ENCODE data around the gene ANXA4. TPM values are rescaled to one million over a fixed set of nuclear protein-coding genes. Genes with fewer than 3 reads are reported as not detected.

Gene ANXA4
- total and polyA plus RNA-seq, 9 donors: 20.2 to 51.1 (median 30.3) TPM

DNA sequence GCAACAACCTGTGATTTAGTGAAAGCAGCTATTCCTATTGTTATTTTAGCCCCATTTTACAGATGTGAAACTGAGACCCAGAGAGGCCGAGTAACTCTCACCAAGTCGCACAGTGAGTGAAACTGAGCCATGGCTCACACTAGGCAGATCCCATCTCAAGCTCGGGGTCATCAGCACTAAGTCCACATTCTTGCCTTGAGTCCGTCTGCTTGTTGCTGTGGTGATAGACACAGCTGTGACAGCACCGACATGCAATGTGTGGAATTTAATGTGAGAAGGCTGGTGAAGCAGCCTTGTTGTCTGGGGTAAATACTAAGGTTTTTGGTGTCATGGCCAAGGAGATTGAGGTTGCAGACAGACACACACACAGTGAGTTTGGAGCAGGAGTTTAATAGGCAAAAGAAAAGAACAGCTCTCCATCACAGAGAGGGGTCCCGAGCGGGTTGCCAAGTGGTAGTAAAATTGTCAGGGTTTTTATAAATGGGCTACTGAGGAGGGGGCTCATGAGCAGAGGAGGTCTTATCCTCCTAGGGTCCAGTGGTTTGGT, 47.3 kb downstream of the ANXA4 start:
- DNase-seq: peak; percentile 86
- 39% methylated on average over 6 of the region's 7 CpGs for WGBS (ENCODE audit: insufficient coverage)
- H3K36me3 ChIP-seq (ENCODE audit: control insufficient read depth, insufficient read depth, low read length): peaks cover 14% of the 10 kb centered on the region

DNA sequence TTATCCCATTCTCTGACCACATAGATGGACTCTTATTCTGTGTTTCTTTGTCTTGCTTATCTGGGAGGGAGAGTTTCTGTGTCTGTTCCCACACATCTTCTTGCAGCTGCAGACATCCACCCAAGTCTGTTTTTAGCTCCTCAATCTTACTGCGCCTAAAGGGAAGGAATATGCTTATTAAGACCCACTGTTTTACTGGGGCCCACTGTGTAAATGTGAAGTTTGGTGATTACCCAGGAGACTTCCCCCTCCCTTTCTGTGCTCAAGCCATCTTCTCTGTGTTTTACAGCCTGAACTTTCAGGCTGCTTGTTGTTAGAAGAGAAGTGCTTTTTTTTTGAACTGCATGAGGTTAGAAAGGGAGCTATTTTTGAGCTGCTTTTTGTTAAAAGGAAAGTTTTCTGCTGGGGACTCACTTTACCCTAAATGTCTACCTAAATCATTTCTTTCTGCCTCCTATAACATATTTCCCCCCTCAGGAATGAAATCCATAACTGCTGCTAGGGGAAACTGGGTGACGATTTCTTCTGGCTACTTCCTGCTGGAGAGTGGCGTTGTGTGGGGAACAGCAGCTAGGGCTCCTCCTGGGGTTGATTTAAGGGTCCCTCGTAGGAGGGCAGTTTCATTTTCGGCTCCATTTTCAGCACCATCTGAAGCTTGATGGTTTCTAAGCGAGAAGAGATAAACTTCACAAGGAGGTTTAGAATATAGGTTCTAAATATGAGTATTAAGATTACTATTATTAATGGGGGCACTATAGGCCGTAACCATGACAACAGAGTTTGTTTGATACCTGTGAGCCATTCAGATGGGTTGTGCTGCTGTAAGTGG, 48.1 kb downstream of the ANXA4 start:
- peaks cover 15% of the 10 kb centered on the region for H3K4me1 ChIP-seq (ENCODE audit: control insufficient read depth, insufficient read depth, low read length)
- H3K27me3 ChIP-seq (ENCODE audit: control insufficient read depth, insufficient read depth, low read length): no peaks in the 10 kb centered on the region
- peaks cover 14% of the 10 kb centered on the region for H3K36me3 ChIP-seq (ENCODE audit: control insufficient read depth, insufficient read depth, low read length)
- H3K9me3 ChIP-seq (replicated peaks; ENCODE audit: control insufficient read depth, low read depth, low read length): no peaks in the 10 kb centered on the region
- no CpG with 5 or more reads among the region's 7 CpGs for WGBS (ENCODE audit: insufficient coverage)
- no peak overlapping the region for H3K4me3 ChIP-seq (ENCODE audit: low read length)
- peak; percentile 89 for DNase-seq
- peak overlapping the region; percentile 91 for H3K27ac ChIP-seq (ENCODE audit: low read length)

More for the DNA sequence above, 47.3 kb downstream of the ANXA4 start:
- H3K4me3 ChIP-seq (ENCODE audit: low read length): no peak overlapping the region
- no peaks in the 10 kb centered on the region for H3K9me3 ChIP-seq (replicated peaks; ENCODE audit: control insufficient read depth, low read depth, low read length)
- peak overlapping the region; percentile 91 for H3K27ac ChIP-seq (ENCODE audit: low read length)
- H3K4me1 ChIP-seq (ENCODE audit: control insufficient read depth, insufficient read depth, low read length): peaks cover 15% of the 10 kb centered on the region
- no peaks in the 10 kb centered on the region for H3K27me3 ChIP-seq (ENCODE audit: control insufficient read depth, insufficient read depth, low read length)

DNA sequence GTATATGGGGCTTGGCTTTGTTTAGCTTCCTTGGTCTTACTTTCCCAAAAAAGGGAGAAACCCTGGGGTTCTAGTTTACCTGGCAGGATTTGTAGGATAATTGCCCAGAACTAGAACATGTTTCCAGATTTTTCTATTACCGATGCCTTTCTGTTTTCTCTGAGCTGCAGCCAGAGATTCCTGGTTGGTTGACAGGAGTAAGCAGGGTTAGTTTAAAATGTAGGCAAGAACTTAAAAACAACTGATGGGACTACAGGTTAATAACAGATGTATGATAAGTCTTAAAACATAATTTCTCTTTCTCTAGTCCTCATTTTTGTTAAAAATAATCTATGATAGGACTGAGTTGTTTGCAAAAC, 48.6 kb downstream of the ANXA4 start:
- Histone ChIP-seq H3K27ac (ENCODE audit: low read length) (peak overlapping the region; percentile 91), H3K9me3 (replicated peaks; ENCODE audit: control insufficient read depth, low read depth, low read length) (no peaks in the 10 kb centered on the region), H3K36me3 (ENCODE audit: control insufficient read depth, insufficient read depth, low read length) (peaks cover 16% of the 10 kb centered on the region), H3K4me3 (ENCODE audit: low read length) (no peak overlapping the region), H3K27me3 (ENCODE audit: control insufficient read depth, insufficient read depth, low read length) (no peaks in the 10 kb centered on the region), H3K4me1 (ENCODE audit: control insufficient read depth, insufficient read depth, low read length) (peaks cover 15% of the 10 kb centered on the region)
- no peak for DNase-seq
- no CpG with 5 or more reads among the region's 1 CpG for WGBS (ENCODE audit: insufficient coverage)

DNA sequence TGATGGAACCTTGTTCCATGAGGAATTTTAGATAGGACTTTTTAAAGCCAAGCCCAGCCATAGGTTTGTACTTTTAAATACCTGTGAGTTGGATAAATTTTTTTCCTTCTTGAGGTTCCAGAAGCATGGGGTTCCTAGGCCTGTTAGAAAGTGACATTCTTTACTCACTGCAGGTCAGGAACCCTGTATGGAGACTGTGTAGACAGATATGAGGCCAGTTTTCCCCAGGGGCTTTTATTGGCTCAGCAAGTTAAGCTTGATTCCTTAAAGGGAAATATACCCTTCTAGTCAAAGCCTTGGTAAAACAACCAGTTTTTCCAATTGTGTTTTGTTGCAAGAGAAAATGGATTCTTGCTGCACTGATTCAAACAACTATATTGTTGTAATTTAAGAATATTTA, 49.1 kb downstream of the ANXA4 start:
- no peaks in the 10 kb centered on the region for H3K27me3 ChIP-seq (ENCODE audit: control insufficient read depth, insufficient read depth, low read length)
- no peaks in the 10 kb centered on the region for H3K9me3 ChIP-seq (replicated peaks; ENCODE audit: control insufficient read depth, low read depth, low read length)
- peak; percentile 80 for DNase-seq
- peaks cover 15% of the 10 kb centered on the region for H3K4me1 ChIP-seq (ENCODE audit: control insufficient read depth, insufficient read depth, low read length)
- H3K27ac ChIP-seq (ENCODE audit: low read length): peak overlapping the region; percentile 91
- no peak overlapping the region for H3K4me3 ChIP-seq (ENCODE audit: low read length)
- peaks cover 18% of the 10 kb centered on the region for H3K36me3 ChIP-seq (ENCODE audit: control insufficient read depth, insufficient read depth, low read length)

GRCh38 chr2:69796174-69796573, 54.2 kb downstream of the ANXA4 start:
- no peak overlapping the region for H3K4me3 ChIP-seq (ENCODE audit: low read length)
- H3K9me3 ChIP-seq (replicated peaks; ENCODE audit: control insufficient read depth, low read depth, low read length): no peaks in the 10 kb centered on the region
- no peak for DNase-seq
- peaks cover 7% of the 10 kb centered on the region for H3K36me3 ChIP-seq (ENCODE audit: control insufficient read depth, insufficient read depth, low read length)
- 100% methylated on average over 1 of the region's 1 CpG for WGBS (ENCODE audit: insufficient coverage)
- no peaks in the 10 kb centered on the region for H3K27me3 ChIP-seq (ENCODE audit: control insufficient read depth, insufficient read depth, low read length)
- peaks cover 12% of the 10 kb centered on the region for H3K4me1 ChIP-seq (ENCODE audit: control insufficient read depth, insufficient read depth, low read length)
- H3K27ac ChIP-seq (ENCODE audit: low read length): no peak overlapping the region

GRCh38 chr2:69797235-69797634, 55.3 kb downstream of the ANXA4 start:
- no peak for DNase-seq
- no peak overlapping the region for H3K27ac ChIP-seq (ENCODE audit: low read length)
- H3K36me3 ChIP-seq (ENCODE audit: control insufficient read depth, insufficient read depth, low read length): peaks cover 7% of the 10 kb centered on the region
- 43% methylated on average over 2 of the region's 4 CpGs for WGBS (ENCODE audit: insufficient coverage)
- H3K4me3 ChIP-seq (ENCODE audit: low read length): no peak overlapping the region
- H3K27me3 ChIP-seq (ENCODE audit: control insufficient read depth, insufficient read depth, low read length): no peaks in the 10 kb centered on the region
- no peaks in the 10 kb centered on the region for H3K9me3 ChIP-seq (replicated peaks; ENCODE audit: control insufficient read depth, low read depth, low read length)
- H3K4me1 ChIP-seq (ENCODE audit: control insufficient read depth, insufficient read depth, low read length): peaks cover 12% of the 10 kb centered on the region

- peak overlapping the region; percentile 80 for H3K27ac ChIP-seq (ENCODE audit: low read length)
- peaks cover 7% of the 10 kb centered on the region for H3K36me3 ChIP-seq (ENCODE audit: control insufficient read depth, insufficient read depth, low read length)
- no peaks in the 10 kb centered on the region for H3K27me3 ChIP-seq (ENCODE audit: control insufficient read depth, insufficient read depth, low read length)
- no CpG with 5 or more reads among the region's 3 CpGs for WGBS (ENCODE audit: insufficient coverage)
- no peaks in the 10 kb centered on the region for H3K9me3 ChIP-seq (replicated peaks; ENCODE audit: control insufficient read depth, low read depth, low read length)
- H3K4me1 ChIP-seq (ENCODE audit: control insufficient read depth, insufficient read depth, low read length): peaks cover 12% of the 10 kb centered on the region
- no peak for DNase-seq
- H3K4me3 ChIP-seq (ENCODE audit: low read length): no peak overlapping the region
Observed at GRCh38 chr2:69797836-69798289, 55.9 kb downstream of the ANXA4 start.

DNA sequence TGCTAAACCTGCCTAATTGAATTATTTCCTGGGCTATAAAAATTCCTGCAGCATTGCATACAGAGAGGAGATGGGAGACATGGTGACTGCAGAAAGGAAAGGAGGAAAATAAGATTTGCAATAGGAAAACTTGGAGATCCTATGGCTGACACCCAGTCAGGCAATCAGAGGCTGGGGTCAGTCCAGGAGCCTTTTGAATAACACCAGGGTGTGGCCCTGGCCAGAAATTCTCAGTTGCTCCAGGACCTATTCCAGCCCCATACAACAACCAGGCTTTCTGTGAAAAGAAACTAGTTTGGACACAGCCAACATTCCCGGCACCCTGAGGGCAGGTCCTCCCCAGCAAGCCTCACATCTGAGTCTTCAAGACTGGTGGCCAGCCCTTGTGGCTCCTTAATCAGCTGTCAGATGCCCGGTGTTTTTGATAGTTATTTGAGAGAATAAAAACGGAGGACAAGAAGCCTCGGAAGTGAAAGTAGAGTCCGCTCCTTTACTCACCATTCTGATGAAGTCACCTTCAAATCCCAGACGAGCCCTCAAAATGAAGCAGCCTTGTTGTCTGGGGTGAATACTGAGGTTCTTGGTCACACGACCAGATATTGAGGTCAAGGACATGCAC, 56.5 kb downstream of the ANXA4 start:
- H3K4me3 ChIP-seq (ENCODE audit: low read length): peak overlapping the region; percentile 31
- H3K27me3 ChIP-seq (ENCODE audit: control insufficient read depth, insufficient read depth, low read length): no peaks in the 10 kb centered on the region
- DNase-seq: peak; percentile 60
- peaks cover 12% of the 10 kb centered on the region for H3K4me1 ChIP-seq (ENCODE audit: control insufficient read depth, insufficient read depth, low read length)
- H3K27ac ChIP-seq (ENCODE audit: low read length): peak overlapping the region; percentile 80
- peaks cover 7% of the 10 kb centered on the region for H3K36me3 ChIP-seq (ENCODE audit: control insufficient read depth, insufficient read depth, low read length)
- H3K9me3 ChIP-seq (replicated peaks; ENCODE audit: control insufficient read depth, low read depth, low read length): no peaks in the 10 kb centered on the region
- 8% methylated on average over 2 of the region's 7 CpGs for WGBS (ENCODE audit: insufficient coverage)

DNA sequence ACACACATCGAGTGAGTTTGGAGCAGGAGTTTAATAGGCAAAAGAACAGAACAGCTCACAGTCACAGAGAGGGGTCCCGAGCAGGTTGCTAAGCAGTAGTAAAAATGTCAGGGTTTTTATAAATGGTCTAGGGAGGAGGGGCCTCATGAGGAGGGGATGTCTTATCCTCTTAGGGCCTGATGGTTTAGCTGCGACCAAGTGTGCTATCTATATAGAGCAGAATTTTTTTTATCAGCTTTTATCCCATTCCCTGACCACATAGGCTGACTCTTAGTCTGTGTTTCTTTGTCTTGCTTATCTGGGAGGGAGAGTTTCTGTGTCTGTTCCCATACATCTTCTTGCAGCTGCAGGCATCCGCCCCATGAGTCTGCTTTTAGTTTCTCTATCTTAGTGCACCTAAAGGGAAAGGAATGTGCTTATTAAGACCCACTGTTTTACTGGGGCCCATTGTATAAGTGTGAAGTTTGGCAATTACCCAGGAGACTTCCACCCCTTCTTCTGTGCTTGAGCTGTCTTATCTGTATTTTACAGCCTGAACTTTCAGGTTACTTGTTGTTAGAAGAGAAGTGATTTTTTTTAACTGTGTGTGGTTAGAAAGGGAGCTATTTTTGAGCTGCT, 57.1 kb downstream of the ANXA4 start:
- WGBS (ENCODE audit: insufficient coverage): 0% methylated on average over 2 of the region's 4 CpGs
- H3K4me1 ChIP-seq (ENCODE audit: control insufficient read depth, insufficient read depth, low read length): peaks cover 12% of the 10 kb centered on the region
- no peaks in the 10 kb centered on the region for H3K27me3 ChIP-seq (ENCODE audit: control insufficient read depth, insufficient read depth, low read length)
- peak; percentile 67 for DNase-seq
- peak overlapping the region; percentile 31 for H3K4me3 ChIP-seq (ENCODE audit: low read length)
- peaks cover 7% of the 10 kb centered on the region for H3K36me3 ChIP-seq (ENCODE audit: control insufficient read depth, insufficient read depth, low read length)
- no peaks in the 10 kb centered on the region for H3K9me3 ChIP-seq (replicated peaks; ENCODE audit: control insufficient read depth, low read depth, low read length)
- H3K27ac ChIP-seq (ENCODE audit: low read length): peak overlapping the region; percentile 80

GRCh38 chr2:69801745-69802290, 59.9 kb downstream of the ANXA4 start:
- Histone ChIP-seq H3K4me3 (ENCODE audit: low read length) (no peak overlapping the region), H3K27me3 (ENCODE audit: control insufficient read depth, insufficient read depth, low read length) (no peaks in the 10 kb centered on the region), H3K9me3 (replicated peaks; ENCODE audit: control insufficient read depth, low read depth, low read length) (no peaks in the 10 kb centered on the region), H3K4me1 (ENCODE audit: control insufficient read depth, insufficient read depth, low read length) (peaks cover 12% of the 10 kb centered on the region), H3K27ac (ENCODE audit: low read length) (no peak overlapping the region), H3K36me3 (ENCODE audit: control insufficient read depth, insufficient read depth, low read length) (peaks cover 4% of the 10 kb centered on the region)
- DNase-seq: no peak
- 75% methylated on average over 1 of the region's 1 CpG for WGBS (ENCODE audit: insufficient coverage)
